COLO668 (cell line): Measurements from ENCODE around the gene ZSCAN10.

Source experiments
- DNase-seq: peaks from one replicate; lab custom pipeline; 2025; ENCODE audit not compliant: unreplicated experiment; lab: John Stamatoyannopoulos, UW

ZSCAN10 gene

DNA sequence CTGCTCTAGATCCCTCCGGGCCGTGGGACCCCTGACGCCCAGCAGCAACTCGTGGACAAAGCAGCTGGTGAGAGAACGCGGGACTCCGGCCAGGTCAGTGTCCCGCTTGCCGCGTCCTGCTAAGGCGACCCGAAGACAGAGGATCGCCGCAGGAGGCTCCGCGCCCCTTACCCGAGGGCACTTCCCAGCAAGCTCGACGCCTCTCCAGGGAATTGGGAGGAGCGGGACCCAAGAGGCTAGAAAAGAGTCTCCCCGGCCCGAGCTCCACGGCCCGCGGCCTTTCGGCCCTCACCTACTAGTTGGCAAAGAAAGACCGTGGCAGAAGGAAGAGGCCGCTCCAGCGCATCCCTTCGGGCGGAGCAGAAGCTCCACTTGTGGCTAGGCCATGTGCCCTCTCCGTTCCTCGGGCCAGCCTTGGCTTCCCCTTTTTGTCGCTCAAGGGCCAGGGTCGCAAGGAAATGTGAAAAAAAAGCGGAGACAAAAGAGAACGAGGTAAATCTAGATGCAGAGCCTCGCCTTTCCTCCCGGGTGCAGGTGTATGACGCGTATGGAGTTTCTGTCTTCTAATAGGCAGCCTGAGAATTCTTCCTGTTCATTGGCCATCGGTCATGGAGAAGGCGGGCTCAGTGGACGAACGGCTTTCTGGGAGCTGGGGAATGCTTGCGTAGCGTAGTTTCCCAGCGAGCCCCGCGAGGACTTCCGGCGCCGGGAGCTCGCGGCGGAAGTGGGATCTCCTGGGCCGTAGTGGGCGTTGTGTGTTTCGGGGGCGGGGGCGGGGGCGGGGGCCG is 35.4 kb upstream of the ZSCAN10 start, which contains the start of gene ZNF213:
Gene ZNF213, plus strand, starts transcription at position 692 of the 788 bp plus-strand sequence. CDS start 2,252 bp downstream, outside the sequence.
- DNase-seq: peak; percentile 95

DNA sequence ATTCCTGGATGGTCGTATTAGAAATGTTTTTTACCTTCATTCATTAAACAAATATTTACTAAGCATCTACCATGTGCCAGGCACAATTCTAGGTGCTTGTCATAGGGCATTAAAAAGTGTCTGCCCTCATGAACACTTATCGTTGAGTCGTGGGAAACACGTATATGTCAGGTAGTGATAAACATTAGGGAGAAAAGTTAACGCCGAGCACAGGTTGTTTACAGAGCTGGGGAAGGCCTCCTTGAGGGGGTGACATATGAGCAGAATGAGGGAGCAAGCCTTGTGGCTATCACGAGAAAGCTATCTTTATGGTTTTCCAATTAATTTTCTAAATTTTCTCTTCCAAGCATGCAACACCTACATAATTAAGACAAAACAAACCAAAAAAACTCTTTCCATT is 34.8 kb upstream of the ZSCAN10 start:
- no peak for DNase-seq

- peak; percentile 55 for DNase-seq
These were observed 32.8 kb upstream of the ZSCAN10 start for GRCh38 chr16:3131755-3132377.

GRCh38 chr16:3129137-3130131 is 30.3 kb upstream of the ZSCAN10 start:
- DNase-seq: peak; percentile 69

- peak; percentile 5 for DNase-seq
These were observed 28.7 kb upstream of the ZSCAN10 start for GRCh38 chr16:3127745-3128144.

DNA sequence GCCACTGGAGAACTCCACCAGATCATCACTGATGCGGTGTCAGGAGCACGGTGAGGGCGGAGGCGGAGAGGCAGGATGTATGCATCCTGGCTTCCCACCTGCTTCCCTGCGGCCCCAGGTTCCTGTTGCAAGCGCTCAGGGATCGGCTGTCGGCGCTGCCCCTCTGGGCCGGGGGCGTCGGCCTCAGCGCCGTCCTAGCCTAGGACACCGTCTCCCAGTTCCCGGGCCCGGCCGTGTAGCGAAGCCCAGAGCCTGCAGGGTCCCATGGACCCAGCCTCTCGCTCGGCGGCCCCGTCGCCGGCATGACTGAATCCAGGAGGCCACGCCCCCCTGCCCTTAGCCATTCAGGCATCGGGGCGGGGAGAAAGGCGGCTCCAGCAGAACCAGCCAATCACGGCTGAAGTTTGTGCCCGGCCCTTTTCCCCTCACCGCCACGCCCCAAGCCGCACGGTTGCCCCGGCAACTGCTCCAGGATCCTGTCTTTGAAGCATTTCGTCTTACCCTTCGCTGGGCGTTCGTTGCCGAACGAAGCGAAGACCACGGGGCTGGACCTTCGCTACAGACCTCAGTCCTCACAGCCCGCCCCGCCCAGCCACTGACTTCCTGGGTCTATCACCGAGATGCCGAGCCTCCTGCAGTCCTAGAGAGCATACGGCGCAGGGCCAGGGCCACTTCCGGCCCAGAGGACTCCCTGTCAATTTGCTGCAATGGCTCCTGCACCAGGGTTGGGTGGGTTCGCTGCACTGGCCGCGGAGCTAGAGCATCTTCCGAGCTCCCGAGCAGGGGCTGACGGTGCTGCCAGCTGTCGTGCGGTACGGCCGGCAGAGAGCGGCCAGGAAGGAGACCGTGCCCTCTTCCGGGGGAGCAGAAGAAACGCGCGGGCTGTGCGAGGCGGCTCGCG is 25.1 kb upstream of the ZSCAN10 start:
- DNase-seq: peak; percentile 96

DNA sequence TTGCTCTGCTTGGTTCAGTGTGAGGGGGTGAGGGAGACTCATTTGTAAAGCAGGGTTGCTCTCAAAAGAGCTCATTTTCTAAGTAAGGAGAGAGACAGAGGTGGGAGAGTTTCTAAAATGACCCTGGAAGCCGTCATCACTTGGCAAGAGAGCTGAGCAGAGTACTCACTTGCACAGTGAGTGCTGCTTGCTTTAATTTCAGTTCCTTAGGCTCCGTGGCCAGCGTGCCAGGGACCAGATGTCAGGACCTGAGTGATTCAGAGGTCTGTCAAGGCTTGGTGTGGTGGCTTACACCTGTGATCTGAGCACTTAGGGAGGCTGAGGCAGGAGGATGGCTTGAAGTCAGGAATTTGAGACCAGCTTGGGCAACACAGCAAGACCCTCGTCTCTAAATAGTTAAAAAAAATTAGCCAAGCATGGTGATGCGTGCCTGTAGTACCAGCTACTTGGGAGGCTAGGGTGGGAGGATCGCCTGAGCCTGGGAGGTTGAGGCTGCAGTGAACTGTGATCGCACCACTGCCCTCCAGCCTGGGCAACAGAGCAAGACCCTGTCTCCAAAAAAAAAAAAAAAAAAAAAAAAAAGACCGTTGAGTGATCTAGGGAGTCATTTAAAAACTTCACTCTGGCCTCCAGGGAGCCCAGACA is 24.0 kb upstream of the ZSCAN10 start:
- no peak for DNase-seq

DNA sequence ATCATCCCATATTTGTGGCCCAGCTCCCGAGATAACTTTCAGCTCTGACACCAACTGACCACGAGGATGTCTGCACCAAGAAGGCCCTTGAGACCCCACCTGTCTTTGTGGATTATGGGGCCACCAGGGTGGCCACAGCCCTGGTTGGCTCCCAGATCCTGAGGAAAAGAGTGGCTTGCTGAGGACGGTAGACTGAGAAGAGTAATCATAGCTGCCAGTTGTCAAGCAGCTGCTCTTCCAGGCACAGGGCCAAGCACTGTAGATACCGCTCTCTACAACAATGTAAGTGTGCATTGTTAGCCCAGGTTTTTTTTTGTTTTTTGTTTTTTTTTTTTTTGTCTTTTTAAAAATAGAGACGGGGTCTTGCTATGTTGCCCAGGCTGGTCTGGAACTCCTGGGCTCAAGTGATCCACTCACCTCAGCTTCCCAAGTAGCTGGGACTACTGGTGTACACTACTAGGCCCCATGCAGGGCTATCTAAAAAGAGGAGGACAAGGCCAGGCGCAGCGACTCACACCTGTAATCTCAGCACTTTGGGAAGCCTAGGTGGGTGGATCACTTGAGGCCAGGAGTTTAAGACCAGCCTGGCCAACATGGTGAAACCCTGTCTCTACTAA is 22.9 kb upstream of the ZSCAN10 start:
- peak; percentile 4 for DNase-seq

DNA sequence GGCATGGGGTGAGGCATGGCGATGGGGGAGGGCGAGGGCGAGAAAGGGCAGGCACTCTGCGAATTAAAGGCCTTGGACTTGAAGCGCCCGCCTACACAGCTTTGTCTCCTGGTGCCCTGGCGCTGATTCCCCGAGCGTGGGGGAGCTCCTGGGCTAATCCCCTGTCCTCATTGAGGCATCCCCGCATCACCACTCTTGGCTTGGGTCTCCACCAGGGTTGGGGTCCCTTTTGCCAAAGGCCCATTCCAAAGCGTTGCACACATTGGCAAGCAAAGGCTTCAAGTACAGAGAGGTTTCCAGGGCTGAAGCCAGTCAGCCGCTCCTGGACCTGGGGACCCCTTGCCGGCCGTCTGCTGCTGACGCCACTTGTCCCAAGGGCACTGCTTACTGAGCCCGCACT is 21.3 kb upstream of the ZSCAN10 start:
- no peak for DNase-seq

- DNase-seq: no peak
These were observed 20.8 kb upstream of the ZSCAN10 start for GRCh38 chr16:3119701-3120408.

- DNase-seq: no peak
These were observed 20.2 kb upstream of the ZSCAN10 start for GRCh38 chr16:3119286-3119685.

DNA sequence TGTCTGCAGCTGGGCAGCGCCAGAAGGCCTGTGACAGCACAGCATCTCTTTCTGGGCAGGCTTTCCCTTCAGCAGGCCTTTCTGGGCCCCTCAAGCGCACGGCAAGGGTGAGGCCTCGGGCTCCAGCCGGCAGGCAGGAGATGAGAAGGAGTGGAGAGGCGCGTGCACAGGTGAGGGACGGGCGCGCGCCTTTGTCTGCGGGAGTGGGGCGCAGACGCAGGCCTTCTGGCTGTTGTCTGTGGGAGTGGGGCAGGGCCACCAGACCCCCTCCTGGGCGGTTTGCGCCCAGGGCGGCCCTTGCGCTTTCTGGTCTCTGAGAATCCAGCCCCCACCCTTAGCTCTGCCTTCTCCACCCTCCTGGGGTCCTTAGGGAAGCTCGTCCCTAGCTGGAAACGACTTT is 19.8 kb upstream of the ZSCAN10 start:
- no peak for DNase-seq

- no peak for DNase-seq
These were observed 19.2 kb upstream of the ZSCAN10 start for GRCh38 chr16:3118204-3118790.

DNA sequence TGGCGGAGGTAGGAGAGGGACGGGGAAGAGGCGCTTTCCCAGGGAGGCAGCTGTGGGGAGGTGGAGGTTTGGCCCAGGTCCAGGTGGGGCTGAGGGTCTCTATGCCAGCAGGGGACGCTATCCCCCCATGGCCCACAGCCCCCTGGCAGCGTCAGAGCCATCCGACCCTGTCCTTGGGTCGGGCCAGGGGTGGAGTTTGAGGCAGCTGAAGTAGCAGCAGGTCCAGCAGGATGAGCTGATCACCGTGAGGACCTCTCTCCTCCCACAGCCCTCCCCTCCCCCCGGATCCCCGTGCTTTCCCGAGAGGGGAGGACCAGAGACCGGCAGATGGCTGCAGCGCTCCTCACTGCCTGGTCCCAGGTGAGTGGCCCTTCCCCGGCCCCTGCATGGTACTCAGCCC is 16.5 kb upstream of the ZSCAN10 start:
- no peak for DNase-seq

DNA sequence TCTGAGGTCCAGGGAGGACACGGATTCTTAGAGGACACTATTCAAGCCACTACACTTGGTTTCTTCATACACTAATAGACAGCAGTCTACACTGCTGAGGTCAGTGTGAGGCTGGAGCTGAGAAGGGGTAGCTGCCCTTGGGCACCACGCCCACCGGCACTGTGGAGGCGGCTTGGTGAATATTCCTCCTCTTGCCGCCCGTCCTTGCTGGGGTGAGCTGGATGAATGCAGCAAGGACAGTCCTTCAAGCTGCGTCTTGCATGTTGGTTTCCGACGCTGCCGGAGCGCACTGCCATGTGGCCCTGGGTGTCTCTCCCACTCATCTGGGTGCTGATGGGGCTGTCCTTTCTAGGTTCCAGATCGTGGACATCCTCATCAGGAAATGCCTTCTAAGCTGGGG is 15.9 kb upstream of the ZSCAN10 start:
- DNase-seq: no peak

DNA sequence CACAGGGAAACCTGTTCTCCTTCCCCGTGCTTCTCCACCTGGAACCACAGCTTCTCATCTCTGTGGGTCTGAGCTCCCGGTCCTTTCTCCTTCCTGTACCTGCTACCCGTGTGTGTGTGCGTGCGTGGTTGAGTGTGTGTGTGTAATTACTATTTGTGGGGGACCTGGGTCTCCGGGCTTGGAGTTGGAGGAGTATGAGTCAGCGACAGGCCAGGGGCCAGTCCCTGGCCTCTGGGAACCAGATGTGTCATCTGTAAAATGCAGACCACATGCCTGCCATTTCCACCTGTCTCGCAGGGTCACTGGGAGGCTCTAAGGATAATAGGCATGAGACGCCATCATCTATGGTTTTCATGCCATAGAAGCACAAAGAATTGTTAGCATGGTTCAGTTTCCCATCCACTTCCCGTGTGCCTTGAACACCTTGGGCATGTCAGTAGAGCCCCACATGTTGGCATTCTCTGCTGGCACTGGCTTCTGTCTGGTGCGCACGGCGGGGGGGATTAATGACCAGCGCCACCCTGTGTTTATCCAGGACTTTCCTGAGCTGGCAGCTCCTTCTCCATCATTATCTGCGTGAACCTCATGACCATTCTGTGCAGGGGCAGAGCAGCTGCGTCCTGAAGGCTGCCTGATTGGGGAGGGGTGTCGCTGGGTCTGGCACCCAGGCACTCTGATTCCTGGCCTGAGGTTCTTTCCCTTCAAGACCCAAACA is 14.8 kb upstream of the ZSCAN10 start:
- peak; percentile 15 for DNase-seq

GRCh38 chr16:3112881-3113574 is 13.9 kb upstream of the ZSCAN10 start:
- DNase-seq: no peak
